Myocyte (in vitro differentiated cells): ENCODE data around the gene B3GAT2. TPM values are rescaled to one million over a fixed set of nuclear protein-coding genes. Genes with fewer than 3 reads are reported as not detected.
"Not testable (repeated sequence)": the region's sequence is repeated elsewhere in the genome, so short reads cannot be mapped to it uniquely, and the experiment has no call there.

ENCODE experiments used
- DNase-seq: peaks from one replicate; pipeline ENCODE4 v3.0.0-alpha.2; 2012; ENCODE audit warnings: low read depth
- polyA plus RNA-seq: library from polyadenylated mRNA; unstranded; fragments of >200 nt; gene quantifications from one replicate; pipeline ENCODE4 v1.2.1, GENCODE V29; 2012; ENCODE audit warnings: missing spikeins
- total RNA-seq: library from RNA; depleted of rRNA; stranded (reverse); fragments of >200 nt; gene quantifications from 2 replicates; pipeline ENCODE4 v1.2.3, GENCODE V29; 2014

B3GAT2 gene, protein sequence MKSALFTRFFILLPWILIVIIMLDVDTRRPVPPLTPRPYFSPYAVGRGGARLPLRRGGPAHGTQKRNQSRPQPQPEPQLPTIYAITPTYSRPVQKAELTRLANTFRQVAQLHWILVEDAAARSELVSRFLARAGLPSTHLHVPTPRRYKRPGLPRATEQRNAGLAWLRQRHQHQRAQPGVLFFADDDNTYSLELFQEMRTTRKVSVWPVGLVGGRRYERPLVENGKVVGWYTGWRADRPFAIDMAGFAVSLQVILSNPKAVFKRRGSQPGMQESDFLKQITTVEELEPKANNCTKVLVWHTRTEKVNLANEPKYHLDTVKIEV
- total RNA-seq = 0.05 TPM in 1 of 2 replicates, not detected in the other
- 0.11 TPM for polyA plus RNA-seq

DNA sequence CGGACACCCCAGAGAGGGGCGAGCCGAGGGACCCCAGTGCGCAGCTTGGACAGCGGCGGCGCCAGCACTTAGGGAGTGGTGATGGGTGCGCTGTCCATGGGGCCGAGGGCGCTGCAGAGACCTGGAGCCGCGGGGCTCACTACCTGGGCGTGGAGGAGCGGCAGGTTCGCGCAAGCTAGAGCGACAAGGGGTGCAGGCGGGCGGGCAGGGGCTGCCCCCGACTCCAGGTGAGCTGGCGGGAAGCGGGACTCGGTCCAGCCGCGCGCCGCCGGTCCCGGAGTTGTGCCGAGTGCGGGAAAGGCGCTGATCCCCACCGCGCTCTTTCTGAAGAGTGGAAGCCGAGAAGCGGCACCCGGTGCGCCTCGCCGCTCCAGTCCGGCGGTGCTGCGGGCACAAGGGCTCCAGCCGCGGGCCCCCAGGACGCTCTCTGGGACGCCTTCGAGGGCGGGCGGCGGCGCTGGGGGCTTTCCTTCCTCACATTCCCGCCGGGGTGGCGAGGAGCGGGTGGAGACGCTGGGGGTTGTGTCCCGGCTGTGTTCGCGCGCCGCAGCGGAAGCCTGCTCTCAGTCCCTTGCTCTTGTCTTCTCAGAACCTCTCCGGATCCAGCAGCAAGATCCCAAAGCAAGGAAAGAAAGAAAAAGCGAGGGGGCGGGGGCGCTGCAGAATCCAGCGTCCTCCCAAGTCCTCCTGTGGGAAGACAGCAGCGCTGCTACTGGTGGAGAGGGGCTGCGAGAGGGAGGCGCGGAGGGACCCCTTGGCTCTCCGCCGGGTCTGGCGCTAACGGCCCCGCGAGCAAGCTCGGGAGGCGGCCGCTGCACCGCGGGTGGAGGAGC is at the start of gene B3GAT2:
Gene B3GAT2 (minus strand): TSS at position 610 of the 833 bp plus-strand sequence. CDS start 631 bp downstream, outside the sequence.
- peak; percentile 21 for DNase-seq

DNA sequence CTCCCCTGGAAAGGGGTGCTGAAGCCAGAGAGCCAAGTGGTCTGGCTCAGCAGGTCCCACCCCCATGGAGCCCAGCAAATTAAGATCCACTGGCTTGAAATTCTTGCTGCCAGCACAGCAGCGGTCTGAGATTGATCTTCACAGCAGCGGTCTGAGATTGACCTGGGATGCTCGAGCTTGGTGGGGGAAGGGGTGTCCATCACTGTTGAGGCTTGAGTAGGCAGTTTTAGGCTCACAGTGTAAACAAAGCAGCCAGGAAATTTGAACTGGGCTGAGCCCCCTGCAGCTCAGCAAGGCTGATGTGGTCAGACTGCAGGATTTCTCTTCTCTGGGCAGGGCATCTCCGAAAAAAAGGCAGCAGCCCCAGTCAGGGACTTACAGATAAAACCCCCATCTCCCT is 41.3 kb upstream of the B3GAT2 start:
- no peak for DNase-seq

DNA sequence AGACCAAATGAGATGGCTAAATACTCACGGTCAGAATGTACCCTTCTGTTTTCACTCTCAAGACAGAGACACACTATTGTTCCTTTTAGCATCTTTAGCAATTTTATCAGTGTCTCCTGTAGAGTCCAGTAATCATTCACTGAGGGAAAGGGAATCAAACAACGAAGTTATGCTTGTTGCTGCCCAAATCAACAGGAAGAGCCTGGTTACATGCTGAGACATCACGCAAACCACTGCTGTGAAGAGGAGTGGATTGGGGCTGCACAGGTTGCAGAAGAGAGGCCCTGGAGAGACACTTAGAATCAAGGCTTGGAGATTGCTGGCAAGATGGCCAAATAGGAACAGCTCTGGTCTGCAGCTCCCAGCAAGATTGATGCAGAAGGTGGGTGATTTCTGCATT is 40.5 kb upstream of the B3GAT2 start:
- no peak for DNase-seq

DNA sequence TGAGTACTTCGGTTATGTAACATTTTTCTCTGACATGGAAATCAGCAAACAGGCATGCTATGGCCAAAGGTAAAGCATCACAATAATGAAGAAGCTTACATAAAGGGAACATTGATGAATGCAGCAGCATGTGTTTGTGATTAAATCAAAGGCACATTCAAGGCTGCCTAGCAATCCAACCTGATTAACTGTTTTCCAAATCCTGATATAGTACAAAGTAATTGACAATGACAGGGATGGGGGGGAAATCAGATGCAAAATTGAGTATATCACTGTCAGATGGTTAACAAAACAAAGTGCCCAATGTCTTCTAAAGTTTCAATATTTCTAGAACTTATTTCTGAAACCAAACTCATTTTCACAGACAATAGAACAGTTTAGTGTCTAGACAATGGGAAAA is 39.2 kb upstream of the B3GAT2 start:
- no peak for DNase-seq

DNA sequence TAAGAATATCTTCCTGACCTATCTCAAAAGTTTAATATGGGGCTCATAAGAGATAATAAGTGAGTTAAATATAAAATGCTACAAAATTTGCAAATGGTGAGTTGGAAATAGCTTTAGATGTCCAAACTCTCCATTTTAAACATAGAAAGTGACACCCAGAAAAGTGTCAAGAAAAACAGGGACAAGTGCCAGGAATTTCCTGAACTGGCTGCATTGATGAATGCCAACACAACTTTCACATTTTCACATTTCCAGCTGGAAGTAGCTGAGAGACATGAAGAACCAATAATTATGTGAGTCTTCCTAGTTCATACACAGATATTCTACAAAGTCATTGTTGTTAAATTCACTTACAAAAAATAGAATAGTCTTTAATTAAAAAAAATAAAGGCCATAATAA is 38.6 kb upstream of the B3GAT2 start:
- DNase-seq = no peak

DNA sequence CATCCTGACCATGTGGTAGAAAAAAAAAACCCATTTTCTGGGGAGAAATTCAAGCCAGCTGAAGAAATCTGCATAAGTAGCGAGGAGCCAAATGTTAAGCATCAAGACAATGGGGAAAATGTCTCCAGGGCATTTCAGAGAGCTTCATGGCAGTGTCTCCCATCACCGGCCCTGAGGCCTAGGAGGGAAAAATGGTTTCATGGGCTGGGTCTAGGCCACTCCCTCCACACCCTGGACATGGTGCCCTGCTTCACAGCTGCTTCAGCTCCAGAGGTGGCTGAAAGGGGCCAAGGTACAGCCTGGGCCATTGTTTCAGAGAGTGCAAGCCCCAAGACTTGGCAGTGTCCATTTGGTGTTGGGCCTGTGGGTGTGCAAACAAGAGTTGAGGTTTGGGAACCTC is 34.4 kb upstream of the B3GAT2 start:
- no peak for DNase-seq

DNA sequence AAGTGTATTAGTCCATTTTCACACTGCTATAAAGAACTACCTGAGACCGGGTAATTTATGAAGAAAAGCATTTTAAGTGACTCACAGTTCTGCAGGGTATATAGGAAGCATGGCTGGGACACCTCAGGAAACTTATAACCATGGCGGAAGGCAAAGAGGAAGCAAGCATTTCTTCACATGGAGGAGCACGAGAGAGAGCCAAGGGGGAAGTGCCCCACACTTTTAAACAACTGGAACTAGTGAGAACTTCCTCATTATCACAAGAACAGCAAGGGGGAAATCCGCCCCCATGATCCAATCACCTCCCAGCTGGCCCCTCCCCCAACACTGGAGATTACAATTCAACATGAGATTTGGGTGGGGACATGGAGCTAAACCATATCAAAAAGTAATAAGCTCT is 28.3 kb upstream of the B3GAT2 start:
- DNase-seq = no peak

DNA sequence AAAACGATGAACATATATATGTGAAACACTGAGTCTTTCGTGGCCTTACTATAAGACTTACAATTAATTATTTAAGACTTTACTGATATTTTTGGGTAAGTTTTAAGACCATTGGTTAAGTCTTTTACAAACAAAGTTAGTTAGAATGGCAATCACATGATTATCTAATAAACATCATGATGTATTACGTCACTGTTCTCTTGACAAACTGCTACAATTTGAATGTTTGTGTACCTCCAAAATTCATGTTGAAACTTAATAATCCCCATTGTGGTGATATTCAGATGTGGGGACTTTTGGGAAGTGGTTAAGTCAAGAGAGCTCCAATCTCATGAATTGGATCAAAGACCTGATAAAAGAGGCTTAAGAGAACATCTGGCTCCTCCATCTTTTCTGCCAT is 25.9 kb upstream of the B3GAT2 start:
- DNase-seq = no peak

DNA sequence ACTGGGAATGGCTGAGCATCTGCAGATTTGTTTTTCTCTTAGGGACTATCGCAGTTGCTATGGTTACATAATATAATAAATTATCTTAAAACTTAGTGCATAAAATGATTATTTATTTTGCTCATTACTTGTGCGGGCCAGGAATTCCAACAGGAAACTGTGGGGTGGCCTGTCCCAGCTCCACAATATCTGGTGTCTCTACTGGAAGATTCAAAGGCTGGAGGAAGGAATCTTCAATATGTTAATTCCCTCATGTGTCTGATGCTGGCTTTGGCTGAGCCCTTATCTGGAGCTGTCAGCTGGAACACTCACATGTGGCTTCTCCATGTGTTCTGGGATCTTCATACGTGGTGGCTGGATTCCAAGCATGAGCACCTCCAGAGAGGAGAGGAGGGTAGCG is 23.9 kb upstream of the B3GAT2 start:
- DNase-seq = no peak

DNA sequence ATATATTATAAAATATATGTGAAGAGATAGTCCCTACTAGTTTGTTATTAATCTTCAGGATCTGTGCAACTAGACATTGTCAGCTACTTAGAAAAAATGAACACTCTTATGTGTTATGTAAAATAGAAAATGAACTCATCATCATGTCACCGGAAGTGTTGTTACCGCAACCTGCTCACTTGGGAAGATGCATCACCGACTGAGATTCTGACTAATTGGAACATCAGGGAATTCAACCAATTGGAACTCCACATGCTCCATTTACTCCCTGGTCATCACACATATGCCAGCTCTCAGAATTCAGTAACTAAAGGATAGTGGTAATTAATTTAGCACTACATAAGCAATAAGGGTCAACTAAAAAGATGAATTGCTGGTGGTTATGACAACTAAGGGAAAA is 16.7 kb upstream of the B3GAT2 start:
- DNase-seq = no peak

DNA sequence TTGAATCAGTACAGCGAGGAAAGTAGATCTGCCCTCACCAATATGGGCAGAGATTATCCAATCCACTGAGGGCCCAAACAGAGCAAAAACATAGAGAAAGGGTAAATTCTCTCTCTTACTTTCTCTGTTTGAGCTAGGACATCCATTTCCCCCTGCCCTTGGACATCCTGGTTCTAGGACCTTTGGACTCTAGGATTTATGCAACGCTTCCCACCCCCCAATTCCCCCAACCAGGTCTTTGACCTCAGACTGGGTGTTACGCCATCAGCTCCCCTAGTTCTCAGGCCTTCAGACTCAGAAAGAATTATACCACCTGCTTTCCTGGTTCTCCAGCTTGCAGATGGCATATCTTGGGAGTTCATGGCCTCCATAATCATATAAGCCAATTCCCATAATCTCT is 10.2 kb upstream of the B3GAT2 start:
- DNase-seq = no peak

DNA sequence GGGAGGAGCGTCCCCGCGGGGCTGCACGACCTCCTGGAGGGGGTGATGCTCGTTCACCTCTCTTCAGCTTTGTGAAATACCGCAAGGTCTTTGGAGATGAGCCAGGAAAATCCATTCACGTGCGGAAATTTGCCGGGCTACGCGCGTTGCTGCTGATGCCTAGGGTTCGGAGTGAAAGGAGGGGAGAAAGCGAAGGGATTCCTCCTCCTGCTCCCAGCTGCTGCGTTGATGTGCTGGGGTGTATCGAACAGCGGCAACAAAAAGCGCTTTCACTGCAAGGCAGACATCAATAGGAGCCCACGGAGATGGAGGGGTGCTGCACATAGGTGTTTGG is 391 bp upstream of the B3GAT2 start:
- DNase-seq = no peak

DNA sequence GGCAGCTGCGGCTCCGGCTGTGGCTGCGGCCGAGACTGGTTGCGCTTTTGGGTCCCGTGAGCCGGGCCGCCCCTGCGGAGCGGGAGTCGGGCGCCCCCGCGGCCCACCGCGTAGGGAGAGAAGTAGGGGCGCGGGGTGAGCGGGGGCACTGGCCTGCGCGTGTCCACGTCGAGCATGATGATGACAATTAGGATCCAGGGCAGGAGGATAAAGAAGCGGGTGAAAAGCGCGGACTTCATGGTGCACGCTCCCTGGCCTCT is 739 bp downstream of the B3GAT2 start:
- no peak for DNase-seq

DNA sequence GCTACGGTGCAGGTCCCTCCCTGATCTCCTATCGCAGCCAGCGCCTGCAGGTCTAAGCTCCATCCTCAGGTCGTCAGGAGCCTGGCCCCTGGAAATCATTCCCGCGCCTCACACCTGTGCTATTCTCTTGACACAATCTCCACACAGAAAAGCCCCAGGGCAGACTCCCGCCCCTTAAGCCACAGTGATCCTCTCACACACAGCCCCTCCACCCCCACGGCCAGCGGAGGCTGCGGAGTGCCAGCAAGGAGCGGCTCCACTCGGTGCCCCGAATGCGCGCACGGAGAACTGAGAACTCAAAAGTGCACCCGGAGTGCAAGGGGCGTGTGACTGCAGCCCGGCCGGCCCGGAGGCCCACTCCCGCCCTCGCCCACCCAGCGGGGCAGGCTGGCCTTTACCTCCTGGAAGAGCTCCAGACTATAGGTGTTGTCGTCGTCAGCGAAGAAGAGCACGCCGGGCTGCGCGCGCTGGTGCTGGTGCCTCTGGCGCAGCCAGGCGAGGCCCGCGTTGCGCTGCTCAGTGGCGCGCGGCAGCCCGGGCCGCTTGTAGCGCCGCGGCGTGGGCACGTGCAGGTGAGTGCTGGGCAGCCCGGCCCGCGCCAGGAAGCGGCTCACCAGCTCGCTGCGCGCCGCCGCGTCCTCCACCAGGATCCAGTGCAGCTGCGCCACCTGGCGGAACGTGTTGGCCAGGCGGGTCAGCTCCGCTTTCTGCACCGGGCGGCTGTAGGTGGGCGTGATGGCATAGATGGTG is 1.2 kb downstream of the B3GAT2 start:
- peak; percentile 75 for DNase-seq

DNA sequence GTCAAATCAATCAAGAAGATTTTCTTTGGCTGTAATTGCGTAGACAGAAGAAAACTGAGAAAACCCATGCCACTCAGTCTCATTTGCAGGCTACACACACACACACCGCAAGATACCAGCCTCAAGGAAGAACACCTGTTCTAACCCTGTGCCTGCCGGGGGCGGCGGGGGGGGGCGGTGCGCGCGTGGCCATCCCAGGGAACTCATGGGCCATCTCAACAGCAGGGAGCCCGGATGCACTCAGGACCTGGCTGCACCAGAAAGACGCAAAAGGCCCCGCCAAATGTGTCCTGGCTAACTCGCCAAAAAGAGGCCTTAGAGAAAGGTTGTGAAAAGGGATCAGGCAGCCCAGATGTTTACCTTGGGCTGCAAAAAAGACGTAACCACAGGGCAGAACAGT is 2.1 kb downstream of the B3GAT2 start:
- DNase-seq = peak; percentile 3

DNA sequence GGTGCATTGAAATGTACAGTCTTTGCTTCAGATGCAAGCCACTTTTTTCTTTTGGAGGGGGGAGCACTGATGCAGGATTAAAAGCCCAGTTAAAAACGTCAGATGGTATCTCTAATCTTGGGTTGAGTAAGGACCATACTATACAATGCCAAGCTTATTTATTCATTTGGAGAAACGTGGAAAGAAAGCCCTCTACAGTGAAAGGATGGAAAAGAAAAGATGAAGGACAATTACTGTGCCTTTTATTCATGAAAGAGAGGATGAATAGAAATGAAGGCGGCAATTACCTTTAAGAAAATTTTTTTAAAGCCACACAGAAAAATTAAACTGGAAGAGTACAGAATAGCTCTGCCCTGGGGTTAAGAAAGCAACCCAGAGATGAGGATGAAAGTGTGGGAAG is 2.7 kb downstream of the B3GAT2 start:
- no peak for DNase-seq

DNA sequence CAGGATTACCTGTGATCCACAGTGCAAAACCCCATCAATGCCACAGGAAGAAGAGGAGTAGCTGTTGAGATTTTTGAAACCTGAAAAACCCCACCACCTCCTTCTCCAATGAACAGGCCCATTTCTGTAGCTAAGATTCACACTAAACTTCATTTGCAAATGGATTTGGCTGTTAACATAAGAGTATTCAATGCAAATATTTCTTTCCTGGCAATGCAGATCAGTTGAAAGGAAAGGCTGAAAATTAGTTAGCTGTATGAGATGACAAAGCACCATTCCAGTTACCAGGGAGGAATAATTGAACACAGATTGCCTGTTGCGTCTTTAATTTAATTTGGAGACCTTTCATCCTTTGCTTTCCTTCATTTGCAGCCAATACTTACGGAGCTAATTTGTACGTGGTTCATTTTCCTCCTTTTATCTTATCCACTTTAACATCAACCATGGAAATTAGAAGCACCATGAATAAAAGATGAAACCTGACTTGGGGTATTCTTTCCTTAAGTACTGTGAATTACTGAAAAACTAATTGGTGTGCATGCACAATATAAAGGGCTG is 4.2 kb downstream of the B3GAT2 start:
- DNase-seq = no peak

DNA sequence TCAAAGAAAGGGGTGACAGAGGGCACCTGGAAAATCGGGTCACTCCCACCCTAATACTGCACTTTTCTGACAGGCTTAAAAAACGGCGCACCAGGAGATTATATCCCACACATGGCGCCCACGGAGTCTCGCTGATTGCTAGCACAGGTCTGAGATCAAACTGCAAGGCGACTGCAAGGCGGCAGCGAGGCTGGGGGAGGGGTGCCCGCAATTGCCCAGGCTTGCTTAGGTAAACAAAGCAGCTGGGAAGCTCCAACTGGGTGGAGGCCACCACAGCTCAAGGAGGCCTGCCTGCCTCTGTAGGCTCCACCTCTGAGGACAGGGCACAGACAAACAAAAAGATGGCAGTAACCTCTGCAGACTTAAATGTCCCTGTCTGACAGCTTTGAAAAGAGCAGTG is 12.5 kb downstream of the B3GAT2 start:
- not testable (repeated sequence) for DNase-seq

DNA sequence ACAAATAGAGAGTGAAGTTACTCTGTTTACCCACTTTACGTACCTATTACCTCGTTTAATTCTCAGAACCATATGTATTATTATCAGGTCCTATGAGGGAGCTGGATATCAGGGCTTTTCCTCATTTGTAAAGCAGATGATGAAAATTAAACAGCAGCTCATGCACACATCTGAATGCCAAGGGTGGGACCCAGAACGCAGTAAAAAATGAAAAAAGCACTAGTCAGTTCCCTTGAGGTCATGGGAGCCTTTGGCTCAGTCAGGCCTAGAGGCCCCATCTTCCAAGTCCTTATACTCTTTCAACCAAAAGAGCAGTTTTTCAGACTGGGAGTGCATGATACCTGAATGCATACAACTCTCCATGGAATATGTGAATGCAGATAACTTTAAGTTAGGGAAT is 23.0 kb downstream of the B3GAT2 start:
- no peak for DNase-seq

DNA sequence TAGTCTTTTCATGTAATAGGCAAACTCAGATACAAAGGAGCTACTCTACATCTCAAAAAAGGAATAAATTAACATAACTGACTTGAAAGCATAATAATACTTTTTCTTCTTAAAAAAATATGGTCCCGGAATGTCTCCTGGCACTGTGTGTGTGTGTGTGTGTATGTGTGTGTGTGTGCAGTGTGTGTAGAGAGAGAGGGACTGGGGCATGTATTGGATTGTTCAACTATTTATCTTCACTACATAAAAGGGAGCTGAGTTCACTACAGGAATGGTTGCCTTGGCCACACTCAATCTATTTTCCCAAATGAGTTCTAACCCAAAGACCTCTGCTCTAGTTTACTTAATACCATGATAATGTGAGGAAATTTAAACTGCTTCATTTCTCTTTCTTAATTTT is 51.1 kb downstream of the B3GAT2 start:
- no peak for DNase-seq

DNA sequence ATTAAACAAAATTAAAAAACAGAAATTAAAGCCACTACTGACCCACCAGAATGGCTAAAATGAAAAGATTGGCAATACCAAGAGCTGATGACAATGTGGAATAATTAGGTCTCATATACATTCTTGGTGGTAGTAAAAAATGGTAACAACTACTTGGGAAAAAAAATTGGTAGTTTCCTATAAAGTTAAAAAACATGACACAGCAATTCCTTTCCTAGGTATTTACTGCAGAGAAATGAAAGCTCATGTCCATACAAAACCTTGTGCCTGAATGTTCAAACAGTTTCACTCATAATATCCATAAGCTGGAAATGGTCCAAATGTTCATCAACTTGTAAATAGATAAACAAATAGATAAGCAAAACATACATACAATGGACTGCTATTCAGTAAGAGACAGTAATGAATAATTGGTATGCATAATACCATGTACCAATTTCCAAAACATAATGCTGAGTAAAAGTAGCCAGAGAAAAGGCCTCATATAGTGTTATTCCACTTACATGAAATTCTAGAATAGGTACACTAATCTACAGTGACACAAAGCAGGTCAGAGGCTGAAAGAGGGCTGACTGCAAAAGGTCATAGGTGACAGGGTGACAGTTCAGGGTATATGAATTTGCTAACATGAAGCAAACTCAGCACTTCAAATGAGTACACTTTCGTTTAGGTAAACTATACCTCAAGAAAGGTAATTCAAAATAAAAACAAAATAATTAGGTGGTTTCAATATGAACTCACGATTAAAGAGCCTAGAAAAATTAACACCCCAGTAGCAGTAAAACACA is 53.0 kb downstream of the B3GAT2 start:
- no peak for DNase-seq
